ENCODE results near the gene CCDC50. TPM values are rescaled to one million over a fixed set of nuclear protein-coding genes. Genes with fewer than 3 reads are reported as not detected.
A peak's percentile ranks its signal among the peaks of the same experiment; 100 is the strongest.

Gene CCDC50
- total RNA-seq, 1 donor from 2014 or later, result 89.9 TPM

DNA sequence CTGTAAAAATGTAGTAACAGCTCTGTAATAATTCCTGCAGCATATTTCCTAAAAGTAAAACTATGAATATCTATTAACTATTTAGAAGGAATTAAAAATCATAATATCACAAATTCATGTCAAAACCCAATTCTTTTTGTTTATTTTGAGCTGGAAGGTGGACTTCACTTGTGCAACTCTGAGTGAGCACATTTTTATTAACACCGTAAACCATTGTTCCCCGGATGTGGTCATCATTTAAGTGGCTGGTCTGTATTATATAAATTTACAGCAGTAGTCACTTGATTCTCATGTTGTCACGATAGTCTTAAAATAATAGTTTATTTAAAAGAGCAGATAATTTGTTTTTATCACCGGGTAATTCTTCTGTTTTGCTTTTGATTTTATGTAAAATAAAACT lies 44.1 kb downstream of the CCDC50 start:
- H3K36me3 Mint-ChIP-seq (ENCODE audit: low read depth, unreplicated experiment), result peaks cover 16% of the 10 kb centered on the region
- peaks cover 22% of the 10 kb centered on the region for H3K4me1 Mint-ChIP-seq (ENCODE audit: low read depth, unreplicated experiment)
- H3K9me3 Mint-ChIP-seq (ENCODE audit: unreplicated experiment), result no peaks in the 10 kb centered on the region
- H3K27me3 ChIP-seq (ENCODE audit: insufficient read depth, low read length), result no peaks in the 10 kb centered on the region
- H3K27ac Mint-ChIP-seq (ENCODE audit: unreplicated experiment), result no peak overlapping the region
- no peak overlapping the region for H3K27ac ChIP-seq (ENCODE audit: low read depth, low read length)
- no peak overlapping the region for H3K9ac ChIP-seq (ENCODE audit: low read length)
- H3K9me3 ChIP-seq (ENCODE audit: insufficient read depth, low read depth, low read length), result no peaks in the 10 kb centered on the region
- FAIRE-seq (no peak), DNase-seq (ENCODE audit: low read depth) (no peak)
- H3K36me3 ChIP-seq (ENCODE audit: insufficient read depth, low read length), result peaks cover 22% of the 10 kb centered on the region
- no peak for TF ChIP-seq EZH2 (IDR thresholded peaks at IDR 0.05; ENCODE audit: insufficient read depth, low read length)
- TF ChIP-seq, protein P1, sequence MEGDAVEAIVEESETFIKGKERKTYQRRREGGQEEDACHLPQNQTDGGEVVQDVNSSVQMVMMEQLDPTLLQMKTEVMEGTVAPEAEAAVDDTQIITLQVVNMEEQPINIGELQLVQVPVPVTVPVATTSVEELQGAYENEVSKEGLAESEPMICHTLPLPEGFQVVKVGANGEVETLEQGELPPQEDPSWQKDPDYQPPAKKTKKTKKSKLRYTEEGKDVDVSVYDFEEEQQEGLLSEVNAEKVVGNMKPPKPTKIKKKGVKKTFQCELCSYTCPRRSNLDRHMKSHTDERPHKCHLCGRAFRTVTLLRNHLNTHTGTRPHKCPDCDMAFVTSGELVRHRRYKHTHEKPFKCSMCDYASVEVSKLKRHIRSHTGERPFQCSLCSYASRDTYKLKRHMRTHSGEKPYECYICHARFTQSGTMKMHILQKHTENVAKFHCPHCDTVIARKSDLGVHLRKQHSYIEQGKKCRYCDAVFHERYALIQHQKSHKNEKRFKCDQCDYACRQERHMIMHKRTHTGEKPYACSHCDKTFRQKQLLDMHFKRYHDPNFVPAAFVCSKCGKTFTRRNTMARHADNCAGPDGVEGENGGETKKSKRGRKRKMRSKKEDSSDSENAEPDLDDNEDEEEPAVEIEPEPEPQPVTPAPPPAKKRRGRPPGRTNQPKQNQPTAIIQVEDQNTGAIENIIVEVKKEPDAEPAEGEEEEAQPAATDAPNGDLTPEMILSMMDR (IDR thresholded peaks at IDR 0.05; ENCODE audit: insufficient read depth, low read depth, low read length), result no peak
- H3K4me2 ChIP-seq (ENCODE audit: low read length), result no peak overlapping the region
- H3K4me1 ChIP-seq (ENCODE audit: insufficient read depth, low read length), result peaks cover 15% of the 10 kb centered on the region
- no peak overlapping the region for H2AFZ ChIP-seq (ENCODE audit: low read depth, low read length)
- H4K20me1 ChIP-seq (ENCODE audit: insufficient read depth, low read length), result no peaks in the 10 kb centered on the region
- peaks cover 15% of the 10 kb centered on the region for H3K79me2 ChIP-seq (ENCODE audit: insufficient read depth, low read length)
- no peak overlapping the region for H3K4me3 Mint-ChIP-seq (ENCODE audit: unreplicated experiment)
- H3K27me3 Mint-ChIP-seq (ENCODE audit: low read depth, unreplicated experiment), result no peaks in the 10 kb centered on the region
- no peak overlapping the region for H3K4me3 ChIP-seq (ENCODE audit: insufficient read depth, low read depth, low read length)

DNA sequence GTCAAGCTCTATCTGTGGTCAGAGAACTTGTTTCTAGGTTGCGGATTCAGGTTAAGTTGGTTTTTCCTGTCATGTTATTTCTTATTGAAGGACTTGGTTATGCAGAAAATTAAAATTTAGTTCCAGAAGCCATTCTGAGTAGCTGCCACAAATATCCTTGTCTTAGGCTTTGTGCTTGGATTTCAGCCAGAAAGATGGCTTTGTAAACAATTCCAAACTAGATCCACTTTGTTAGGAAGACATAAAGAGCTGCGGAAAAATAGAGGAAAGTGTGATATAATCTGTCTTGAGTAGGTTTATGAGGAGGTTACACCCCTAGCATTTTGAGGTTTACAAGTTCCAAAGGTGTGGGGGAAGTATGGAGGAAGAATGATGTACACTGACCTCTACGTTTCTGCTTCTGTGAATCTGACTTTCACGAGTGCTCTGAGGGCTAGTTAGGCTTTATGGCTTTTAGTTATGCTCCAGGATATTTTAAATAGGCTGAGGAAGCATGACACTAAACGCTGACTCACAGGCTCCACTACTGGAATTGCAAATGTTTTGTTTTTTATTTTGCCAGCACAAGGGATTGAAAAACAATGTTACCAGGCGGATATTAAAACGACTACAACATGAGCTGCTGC lies 47.4 kb downstream of the CCDC50 start:
- H3K4me3 ChIP-seq (ENCODE audit: insufficient read depth, low read depth, low read length), result peak overlapping the region; percentile 1
- FAIRE-seq, result peak; percentile 72
- no peak overlapping the region for H3K4me3 Mint-ChIP-seq (ENCODE audit: unreplicated experiment)

More for the DNA sequence above, 47.4 kb downstream of the CCDC50 start:
- peaks cover 16% of the 10 kb centered on the region for H3K4me1 ChIP-seq (ENCODE audit: insufficient read depth, low read length)
- peak; percentile 67 for DNase-seq (ENCODE audit: low read depth)
- no peaks in the 10 kb centered on the region for H4K20me1 ChIP-seq (ENCODE audit: insufficient read depth, low read length)
- Mint-ChIP-seq H3K27ac (ENCODE audit: unreplicated experiment) (peak overlapping the region; percentile 66), H3K27me3 (ENCODE audit: low read depth, unreplicated experiment) (no peaks in the 10 kb centered on the region), H3K36me3 (ENCODE audit: low read depth, unreplicated experiment) (peaks cover 12% of the 10 kb centered on the region), H3K9me3 (ENCODE audit: unreplicated experiment) (no peaks in the 10 kb centered on the region), H3K4me1 (ENCODE audit: low read depth, unreplicated experiment) (peaks cover 21% of the 10 kb centered on the region)
- H2AFZ ChIP-seq (ENCODE audit: low read depth, low read length), result no peak overlapping the region
- no peaks in the 10 kb centered on the region for H3K27me3 ChIP-seq (ENCODE audit: insufficient read depth, low read length)
- TF ChIP-seq, protein P1 (IDR thresholded peaks at IDR 0.05; ENCODE audit: insufficient read depth, low read depth, low read length), result no peak
- TF ChIP-seq EZH2 (IDR thresholded peaks at IDR 0.05; ENCODE audit: insufficient read depth, low read length), result no peak
- no peaks in the 10 kb centered on the region for H3K9me3 ChIP-seq (ENCODE audit: insufficient read depth, low read depth, low read length)
- peaks cover 20% of the 10 kb centered on the region for H3K79me2 ChIP-seq (ENCODE audit: insufficient read depth, low read length)
- peaks cover 28% of the 10 kb centered on the region for H3K36me3 ChIP-seq (ENCODE audit: insufficient read depth, low read length)
- peak overlapping the region; percentile 53 for H3K27ac ChIP-seq (ENCODE audit: low read depth, low read length)
- H3K9ac ChIP-seq (ENCODE audit: low read length), result peak overlapping the region; percentile 45
- peak overlapping the region; percentile 63 for H3K4me2 ChIP-seq (ENCODE audit: low read length)
